ENCODE results near the gene OSBPL6.

Gene OSBPL6

GRCh38 chr2:178391701-178392100 lies 197.4 kb downstream of the OSBPL6 start:
- peaks cover 3% of the 10 kb centered on the region for H3K4me1 ChIP-seq (ENCODE audit: control insufficient read depth, insufficient read depth, low read length)
- DNase-seq (ENCODE audit: low read depth) = no peak

GRCh38 chr2:178392215-178392614 lies 197.9 kb downstream of the OSBPL6 start:
- Histone ChIP-seq H3K4me1 (ENCODE audit: control insufficient read depth, insufficient read depth, low read length) (peaks cover 1% of the 10 kb centered on the region), H3K4me3 (ENCODE audit: low read length) (no peak overlapping the region), H3K27me3 (replicated peaks; ENCODE audit: control insufficient read depth, insufficient read depth, low read length) (no peaks in the 10 kb centered on the region), H3K9me3 (ENCODE audit: control insufficient read depth, low read length) (no peaks in the 10 kb centered on the region), H3K9ac (ENCODE audit: low read length) (no peak overlapping the region), H3K36me3 (ENCODE audit: control insufficient read depth, insufficient read depth, low read length, severe bottlenecking) (no peaks in the 10 kb centered on the region)
- DNase-seq (ENCODE audit: low read depth) = peak; percentile 8

More at GRCh38 chr2:178391701-178392100, 197.4 kb downstream of the OSBPL6 start:
- Histone ChIP-seq H3K27me3 (replicated peaks; ENCODE audit: control insufficient read depth, insufficient read depth, low read length) (no peaks in the 10 kb centered on the region), H3K4me3 (ENCODE audit: low read length) (no peak overlapping the region), H3K9me3 (ENCODE audit: control insufficient read depth, low read length) (no peaks in the 10 kb centered on the region), H3K9ac (ENCODE audit: low read length) (no peak overlapping the region), H3K36me3 (ENCODE audit: control insufficient read depth, insufficient read depth, low read length, severe bottlenecking) (no peaks in the 10 kb centered on the region)

- Histone ChIP-seq H3K9me3 (ENCODE audit: control insufficient read depth, low read length) (no peaks in the 10 kb centered on the region), H3K27me3 (replicated peaks; ENCODE audit: control insufficient read depth, insufficient read depth, low read length) (no peaks in the 10 kb centered on the region), H3K4me3 (ENCODE audit: low read length) (no peak overlapping the region), H3K4me1 (ENCODE audit: control insufficient read depth, insufficient read depth, low read length) (no peaks in the 10 kb centered on the region), H3K36me3 (ENCODE audit: control insufficient read depth, insufficient read depth, low read length, severe bottlenecking) (no peaks in the 10 kb centered on the region), H3K9ac (ENCODE audit: low read length) (no peak overlapping the region)
- no peak for DNase-seq (ENCODE audit: low read depth)
Measured at GRCh38 chr2:178394859-178395258, 200.5 kb downstream of the OSBPL6 start.

GRCh38 chr2:178395295-178395694 lies 201.0 kb downstream of the OSBPL6 start:
- no peak overlapping the region for H3K9ac ChIP-seq (ENCODE audit: low read length)
- no peaks in the 10 kb centered on the region for H3K36me3 ChIP-seq (ENCODE audit: control insufficient read depth, insufficient read depth, low read length, severe bottlenecking)
- no peaks in the 10 kb centered on the region for H3K27me3 ChIP-seq (replicated peaks; ENCODE audit: control insufficient read depth, insufficient read depth, low read length)
- H3K4me1 ChIP-seq (ENCODE audit: control insufficient read depth, insufficient read depth, low read length) = no peaks in the 10 kb centered on the region
- DNase-seq (ENCODE audit: low read depth) = no peak
- no peaks in the 10 kb centered on the region for H3K9me3 ChIP-seq (ENCODE audit: control insufficient read depth, low read length)
- no peak overlapping the region for H3K4me3 ChIP-seq (ENCODE audit: low read length)

- no peaks in the 10 kb centered on the region for H3K27me3 ChIP-seq (replicated peaks; ENCODE audit: control insufficient read depth, insufficient read depth, low read length)
- H3K4me3 ChIP-seq (ENCODE audit: low read length) = no peak overlapping the region
- H3K4me1 ChIP-seq (ENCODE audit: control insufficient read depth, insufficient read depth, low read length) = no peaks in the 10 kb centered on the region
- no peak for DNase-seq (ENCODE audit: low read depth)
- H3K36me3 ChIP-seq (ENCODE audit: control insufficient read depth, insufficient read depth, low read length, severe bottlenecking) = no peaks in the 10 kb centered on the region
- no peaks in the 10 kb centered on the region for H3K9me3 ChIP-seq (ENCODE audit: control insufficient read depth, low read length)
- H3K9ac ChIP-seq (ENCODE audit: low read length) = no peak overlapping the region
Measured at GRCh38 chr2:178395941-178396570, 201.7 kb downstream of the OSBPL6 start.

GRCh38 chr2:178397002-178397605 lies 202.8 kb downstream of the OSBPL6 start:
- Histone ChIP-seq H3K9ac (ENCODE audit: low read length) (peak overlapping the region; percentile 15), H3K27me3 (replicated peaks; ENCODE audit: control insufficient read depth, insufficient read depth, low read length) (no peaks in the 10 kb centered on the region), H3K9me3 (ENCODE audit: control insufficient read depth, low read length) (no peaks in the 10 kb centered on the region), H3K36me3 (ENCODE audit: control insufficient read depth, insufficient read depth, low read length, severe bottlenecking) (no peaks in the 10 kb centered on the region), H3K4me3 (ENCODE audit: low read length) (no peak overlapping the region), H3K4me1 (ENCODE audit: control insufficient read depth, insufficient read depth, low read length) (no peaks in the 10 kb centered on the region)
- DNase-seq (ENCODE audit: low read depth) = peak; percentile 87

- no peak overlapping the region for H3K9ac ChIP-seq (ENCODE audit: low read length)
- H3K27me3 ChIP-seq (replicated peaks; ENCODE audit: control insufficient read depth, insufficient read depth, low read length) = no peaks in the 10 kb centered on the region
- no peak overlapping the region for H3K4me3 ChIP-seq (ENCODE audit: low read length)
- H3K9me3 ChIP-seq (ENCODE audit: control insufficient read depth, low read length) = no peaks in the 10 kb centered on the region
- H3K4me1 ChIP-seq (ENCODE audit: control insufficient read depth, insufficient read depth, low read length) = no peaks in the 10 kb centered on the region
- DNase-seq (ENCODE audit: low read depth) = no peak
- H3K36me3 ChIP-seq (ENCODE audit: control insufficient read depth, insufficient read depth, low read length, severe bottlenecking) = no peaks in the 10 kb centered on the region
Measured at GRCh38 chr2:178401994-178402437, 207.7 kb downstream of the OSBPL6 start.

GRCh38 chr2:178403671-178404306 lies 209.5 kb downstream of the OSBPL6 start:
- no peak for DNase-seq (ENCODE audit: low read depth)
- H3K9ac ChIP-seq (ENCODE audit: low read length) = no peak overlapping the region
- no peaks in the 10 kb centered on the region for H3K27me3 ChIP-seq (replicated peaks; ENCODE audit: control insufficient read depth, insufficient read depth, low read length)
- H3K9me3 ChIP-seq (ENCODE audit: control insufficient read depth, low read length) = no peaks in the 10 kb centered on the region
- no peaks in the 10 kb centered on the region for H3K4me1 ChIP-seq (ENCODE audit: control insufficient read depth, insufficient read depth, low read length)
- H3K4me3 ChIP-seq (ENCODE audit: low read length) = no peak overlapping the region
- no peaks in the 10 kb centered on the region for H3K36me3 ChIP-seq (ENCODE audit: control insufficient read depth, insufficient read depth, low read length, severe bottlenecking)

GRCh38 chr2:178404368-178404767 lies 210.1 kb downstream of the OSBPL6 start:
- peak; percentile 78 for DNase-seq (ENCODE audit: low read depth)
- H3K4me3 ChIP-seq (ENCODE audit: low read length) = no peak overlapping the region
- no peaks in the 10 kb centered on the region for H3K4me1 ChIP-seq (ENCODE audit: control insufficient read depth, insufficient read depth, low read length)
- no peak overlapping the region for H3K9ac ChIP-seq (ENCODE audit: low read length)
- no peaks in the 10 kb centered on the region for H3K9me3 ChIP-seq (ENCODE audit: control insufficient read depth, low read length)
- no peaks in the 10 kb centered on the region for H3K36me3 ChIP-seq (ENCODE audit: control insufficient read depth, insufficient read depth, low read length, severe bottlenecking)
- no peaks in the 10 kb centered on the region for H3K27me3 ChIP-seq (replicated peaks; ENCODE audit: control insufficient read depth, insufficient read depth, low read length)

GRCh38 chr2:178409261-178409660 lies 214.9 kb downstream of the OSBPL6 start:
- Histone ChIP-seq H3K9me3 (ENCODE audit: control insufficient read depth, low read length) (no peaks in the 10 kb centered on the region), H3K9ac (ENCODE audit: low read length) (no peak overlapping the region), H3K36me3 (ENCODE audit: control insufficient read depth, insufficient read depth, low read length, severe bottlenecking) (no peaks in the 10 kb centered on the region), H3K4me1 (ENCODE audit: control insufficient read depth, insufficient read depth, low read length) (peaks cover 7% of the 10 kb centered on the region), H3K4me3 (ENCODE audit: low read length) (no peak overlapping the region), H3K27me3 (replicated peaks; ENCODE audit: control insufficient read depth, insufficient read depth, low read length) (no peaks in the 10 kb centered on the region)
- no peak for DNase-seq (ENCODE audit: low read depth)

GRCh38 chr2:178412047-178412446 lies 217.7 kb downstream of the OSBPL6 start:
- peaks cover 15% of the 10 kb centered on the region for H3K4me1 ChIP-seq (ENCODE audit: control insufficient read depth, insufficient read depth, low read length)

More at GRCh38 chr2:178412047-178412446, 217.7 kb downstream of the OSBPL6 start:
- Histone ChIP-seq H3K9me3 (ENCODE audit: control insufficient read depth, low read length) (no peaks in the 10 kb centered on the region), H3K9ac (ENCODE audit: low read length) (no peak overlapping the region), H3K4me3 (ENCODE audit: low read length) (no peak overlapping the region), H3K27me3 (replicated peaks; ENCODE audit: control insufficient read depth, insufficient read depth, low read length) (no peaks in the 10 kb centered on the region), H3K36me3 (ENCODE audit: control insufficient read depth, insufficient read depth, low read length, severe bottlenecking) (no peaks in the 10 kb centered on the region)
- DNase-seq (ENCODE audit: low read depth) = no peak

Measured in adipocyte (in vitro differentiated cells).